Bone marrow (tissue), 2 donors: ENCODE data around the gene DNPH1.

Experiments used
- DNase-seq, 2 donors: peaks; one replicate each; lab custom pipeline; 2025; lab: John Stamatoyannopoulos, UW

DNPH1 gene

GRCh38 chr6:43181621-43181941, 47.7 kb downstream of the DNPH1 start:
- DNase-seq = no peak

GRCh38 chr6:43180985-43181384, 48.3 kb downstream of the DNPH1 start:
- no peak for DNase-seq

- DNase-seq = no peak
Measured at GRCh38 chr6:43180058-43180457, 49.2 kb downstream of the DNPH1 start.

- no peak for DNase-seq
Measured at GRCh38 chr6:43178951-43179830, 50.1 kb downstream of the DNPH1 start.

- no peak for DNase-seq
Measured at GRCh38 chr6:43178150-43178549, 51.1 kb downstream of the DNPH1 start.

- no peak for DNase-seq
Measured at GRCh38 chr6:43176423-43176786, 52.9 kb downstream of the DNPH1 start.

GRCh38 chr6:43175676-43176422, 53.4 kb downstream of the DNPH1 start:
- no peak for DNase-seq
